ENCODE data around the gene MGAT4A. TPM values are rescaled to one million over a fixed set of nuclear protein-coding genes. Genes with fewer than 3 reads are reported as not detected.
"Not testable (repeated sequence)": the region's sequence is repeated elsewhere in the genome, so short reads cannot be mapped to it uniquely, and the experiment has no call there.

Gene MGAT4A
- polyA plus RNA-seq, 3 donors, result 31.8 to 33.7 (median 33.0) TPM

DNA sequence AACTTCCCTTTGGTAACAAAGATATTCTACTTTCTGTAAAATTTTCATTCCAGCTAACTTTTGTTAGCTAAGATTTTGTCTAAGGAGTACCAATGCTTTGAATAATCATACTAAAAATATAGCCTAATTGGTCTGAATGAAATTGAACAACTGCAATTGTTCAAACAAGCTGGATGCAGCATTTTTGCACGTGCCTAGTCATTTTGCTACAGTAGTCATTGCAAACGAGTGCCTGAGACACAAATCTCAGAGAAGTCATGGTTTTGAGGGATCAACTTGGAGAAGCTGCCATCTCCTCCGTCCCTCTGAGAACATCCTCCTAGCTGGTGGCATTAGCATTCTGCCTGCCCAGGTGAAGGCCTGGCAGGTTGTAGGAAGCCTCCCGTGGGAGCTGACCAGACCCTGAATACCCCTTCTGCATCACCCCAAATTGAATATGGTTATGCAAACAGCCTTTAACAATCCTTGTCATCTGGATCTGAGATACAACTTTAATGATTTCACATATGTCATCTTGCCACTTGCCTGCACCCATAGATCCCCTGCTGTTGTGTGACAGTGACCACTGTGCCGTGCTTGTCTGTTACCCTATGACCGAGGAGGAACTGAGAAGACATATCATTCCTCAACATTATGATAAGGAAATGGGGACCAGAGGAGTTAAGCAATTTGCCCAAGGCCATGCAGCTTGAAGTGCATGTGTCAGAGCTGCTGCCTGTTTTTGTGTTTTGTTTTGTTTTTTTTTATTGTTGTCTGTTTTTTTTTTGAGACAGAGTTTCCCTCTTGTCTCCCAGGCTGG, 29.1 kb upstream of the MGAT4A start:
- no peak for DNase-seq (ENCODE audit: low read depth in 3 of 3, low spot score in 2 of 3)

DNA sequence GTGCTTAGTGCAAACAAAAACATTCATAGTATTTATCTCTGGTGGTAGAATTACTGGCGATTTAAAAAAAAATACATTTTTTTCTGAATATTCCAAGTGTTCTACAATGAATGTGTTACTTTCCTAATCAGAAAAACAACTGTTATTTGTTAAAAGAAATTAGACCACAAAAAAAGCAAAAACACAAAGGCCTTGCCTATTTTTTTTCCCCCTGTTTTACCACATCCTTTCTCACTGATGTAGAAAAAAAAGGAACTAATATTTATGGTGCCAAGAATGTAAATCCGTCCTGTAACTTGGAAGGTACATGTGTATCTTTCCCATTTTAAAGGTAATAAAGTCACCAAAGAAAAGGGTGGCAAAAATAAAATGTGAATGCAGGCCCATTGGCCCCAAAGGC, 28.4 kb upstream of the MGAT4A start:
- no peak for DNase-seq (ENCODE audit: low read depth in 3 of 3, low spot score in 2 of 3)

GRCh38 chr2:98757904-98758421, 27.0 kb upstream of the MGAT4A start:
- DNase-seq (ENCODE audit: low read depth in 3 of 3, low spot score in 2 of 3), result no peak

DNA sequence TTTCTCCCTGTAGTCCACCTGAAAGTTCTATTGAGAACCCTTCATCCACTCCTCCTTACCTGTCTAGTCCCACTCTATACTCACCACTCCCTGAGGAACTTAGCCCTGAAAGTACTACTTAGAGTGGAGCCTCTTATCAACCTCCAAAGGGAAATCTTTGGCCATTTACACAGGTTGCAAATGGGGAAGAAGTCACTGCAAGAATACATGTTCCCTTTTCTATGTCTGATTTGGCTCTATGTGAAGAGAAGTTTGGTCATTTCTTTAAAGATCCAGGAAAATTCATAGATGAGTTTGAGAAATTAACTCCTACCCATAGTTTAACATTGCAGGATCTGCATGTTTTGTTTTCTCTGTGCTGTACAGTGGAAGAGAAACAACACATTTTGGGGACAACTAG, 22.9 kb upstream of the MGAT4A start:
- DNase-seq (ENCODE audit: low read depth in 3 of 3, low spot score in 2 of 3), result no peak

GRCh38 chr2:98752711-98753110, 21.8 kb upstream of the MGAT4A start:
- not testable (repeated sequence) for DNase-seq (ENCODE audit: low read depth in 3 of 3, low spot score in 2 of 3)

DNA sequence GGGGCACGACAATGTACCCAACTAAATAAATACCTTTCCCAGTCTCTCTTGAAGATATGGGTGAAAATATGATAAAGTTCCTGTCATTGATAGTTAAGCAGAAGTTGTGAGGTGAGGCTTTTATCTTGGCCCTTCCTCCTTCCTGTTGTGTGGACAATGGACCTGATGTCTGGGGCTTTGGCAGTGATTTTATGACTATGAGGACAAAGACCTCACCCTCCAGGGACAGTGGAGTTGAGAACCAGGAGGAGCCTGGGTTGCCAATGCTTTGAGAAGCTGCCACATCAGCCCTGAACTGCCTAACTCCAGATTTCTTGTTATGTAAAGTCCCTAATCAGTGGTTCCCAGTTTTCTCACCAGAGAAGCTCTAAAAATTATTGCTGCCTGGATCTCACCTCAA, 20.8 kb upstream of the MGAT4A start:
- DNase-seq (ENCODE audit: low read depth in 3 of 3, low spot score in 2 of 3), result no peak

GRCh38 chr2:98750593-98751282, 19.8 kb upstream of the MGAT4A start:
- no peak for DNase-seq (ENCODE audit: low read depth in 3 of 3, low spot score in 2 of 3)

GRCh38 chr2:98749066-98749450, 18.1 kb upstream of the MGAT4A start:
- DNase-seq (ENCODE audit: low read depth in 3 of 3, low spot score in 2 of 3), result no peak

GRCh38 chr2:98748292-98749065, 17.5 kb upstream of the MGAT4A start:
- no peak for DNase-seq (ENCODE audit: low read depth in 3 of 3, low spot score in 2 of 3)

GRCh38 chr2:98747888-98748287, 17.0 kb upstream of the MGAT4A start:
- DNase-seq (ENCODE audit: low read depth in 3 of 3, low spot score in 2 of 3), result no peak

DNA sequence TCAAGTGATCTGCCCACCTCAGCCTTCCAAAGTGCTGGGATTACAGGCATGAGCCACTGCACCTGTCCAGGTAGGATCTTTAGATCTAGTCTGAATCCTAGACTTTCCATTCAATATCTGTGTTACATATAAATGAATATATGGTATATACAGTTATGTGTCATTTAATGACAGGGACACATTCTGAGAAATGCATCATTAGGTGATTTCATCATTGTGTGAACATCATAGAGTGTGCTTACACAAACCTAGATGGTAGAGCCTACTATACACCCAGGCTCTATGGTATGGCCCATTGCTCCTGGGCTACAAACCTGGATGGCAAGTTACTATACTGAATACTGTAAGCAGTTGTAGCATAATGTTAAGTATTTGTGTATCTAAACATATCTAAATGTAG, 15.5 kb upstream of the MGAT4A start:
- no peak for DNase-seq (ENCODE audit: low read depth in 3 of 3, low spot score in 2 of 3)

- no peak for DNase-seq (ENCODE audit: low read depth in 3 of 3, low spot score in 2 of 3)
These were observed 13.7 kb upstream of the MGAT4A start for GRCh38 chr2:98744595-98744994.

GRCh38 chr2:98743835-98744234, 12.9 kb upstream of the MGAT4A start:
- DNase-seq (ENCODE audit: low read depth in 3 of 3, low spot score in 2 of 3), result no peak

DNA sequence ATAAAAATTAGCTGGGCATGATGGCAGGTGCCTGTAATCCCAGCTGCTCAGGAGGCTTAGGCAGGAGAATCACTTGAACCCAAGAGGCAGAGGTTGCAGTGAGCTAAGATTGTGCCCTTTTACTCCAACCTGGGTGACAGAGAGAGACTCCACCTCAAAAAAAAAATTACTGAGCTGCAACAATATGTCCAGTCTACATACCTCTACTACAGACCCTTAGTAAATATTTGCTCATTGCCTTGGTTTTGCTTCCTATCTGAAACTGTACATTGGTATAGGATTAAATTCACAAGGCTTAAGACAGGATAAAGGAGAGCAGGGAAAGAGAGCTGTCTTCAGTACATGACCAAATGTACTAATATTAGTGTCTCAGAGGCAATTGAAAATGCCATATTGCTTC, 8.1 kb upstream of the MGAT4A start:
- no peak for DNase-seq (ENCODE audit: low read depth in 3 of 3, low spot score in 2 of 3)

DNA sequence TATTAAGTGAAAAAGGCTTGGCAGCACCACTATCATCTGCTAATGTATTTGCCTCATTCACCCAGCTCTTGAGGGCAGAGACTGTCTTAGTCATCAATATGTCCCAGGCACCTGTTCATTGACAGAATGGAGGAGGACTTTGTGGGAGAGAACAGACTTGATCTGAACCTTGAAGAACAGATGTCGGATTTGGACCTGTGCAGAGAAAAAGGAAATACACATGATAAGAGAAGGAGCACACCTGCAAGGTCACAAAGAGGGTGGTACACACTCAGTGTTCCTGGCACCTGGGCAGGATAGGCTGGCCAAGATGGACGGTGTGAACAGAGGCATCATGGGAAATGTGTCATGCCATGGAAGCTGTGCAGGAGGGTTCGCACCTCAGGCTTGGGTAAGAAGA, 7.4 kb upstream of the MGAT4A start:
- DNase-seq (ENCODE audit: low read depth in 3 of 3, low spot score in 2 of 3), result no peak

GRCh38 chr2:98737848-98738247, 6.9 kb upstream of the MGAT4A start:
- DNase-seq (ENCODE audit: low read depth in 3 of 3, low spot score in 2 of 3), result no peak

- no peak for DNase-seq (ENCODE audit: low read depth in 3 of 3, low spot score in 2 of 3)
These were observed 5.5 kb upstream of the MGAT4A start for GRCh38 chr2:98736464-98736889.

DNA sequence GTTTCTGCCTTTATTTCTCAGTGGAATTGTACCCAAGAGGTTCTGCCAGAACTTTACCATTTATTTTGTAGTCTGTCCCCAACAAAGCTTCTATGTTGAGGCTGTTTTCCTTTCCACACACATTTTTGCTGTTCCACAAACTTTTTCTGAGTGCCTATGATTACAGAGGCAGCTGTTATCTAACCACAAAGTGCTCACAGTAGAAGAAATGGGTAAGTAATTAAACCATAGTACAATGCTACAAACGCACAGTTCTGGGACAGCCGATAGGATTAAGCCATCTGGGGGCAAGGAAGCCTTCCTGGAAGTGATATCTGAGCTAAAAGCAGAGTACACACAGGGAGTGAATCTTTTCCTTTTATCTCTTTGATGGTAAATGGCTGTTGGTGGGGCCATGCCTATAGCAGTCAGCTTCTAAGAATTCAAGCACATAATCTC, 3.9 kb upstream of the MGAT4A start:
- no peak for DNase-seq (ENCODE audit: low read depth in 3 of 3, low spot score in 2 of 3)

GRCh38 chr2:98734162-98734561, 3.2 kb upstream of the MGAT4A start:
- DNase-seq (ENCODE audit: low read depth in 3 of 3, low spot score in 2 of 3), result no peak

DNA sequence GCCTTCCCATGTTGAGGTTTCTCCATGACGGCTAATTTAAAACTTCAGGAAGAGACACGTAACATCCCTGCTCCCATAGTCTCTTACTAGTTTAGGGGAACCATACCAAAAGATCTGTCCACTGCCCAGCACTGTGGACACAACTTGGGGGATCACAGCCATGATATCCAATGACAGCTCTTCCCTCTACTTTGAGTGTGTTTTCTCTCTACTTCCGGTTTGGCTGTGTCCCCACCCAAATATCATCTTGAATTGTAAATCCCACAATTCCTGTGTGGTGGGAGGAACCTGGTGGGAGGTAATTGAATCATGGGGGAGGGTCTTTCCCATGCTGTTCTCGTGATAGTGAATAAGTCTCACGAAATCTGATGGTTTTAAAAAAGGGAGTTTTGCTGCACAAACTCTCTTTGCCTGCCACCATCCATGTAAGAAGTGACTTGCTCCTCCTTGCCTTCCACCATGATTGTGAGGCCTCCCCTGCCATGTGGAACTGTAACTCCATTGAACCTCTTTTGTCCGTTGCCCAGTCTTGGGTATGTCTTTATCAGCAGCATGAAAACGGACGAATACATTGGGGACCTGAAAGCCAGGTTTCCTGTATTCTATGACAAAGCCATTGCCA, 1.6 kb upstream of the MGAT4A start:
- no peak for DNase-seq (ENCODE audit: low read depth in 3 of 3, low spot score in 2 of 3)

GRCh38 chr2:98731894-98732349, 990 bp upstream of the MGAT4A start:
- DNase-seq (ENCODE audit: low read depth in 3 of 3, low spot score in 2 of 3), result no peak
